Activated CD4-positive, alpha-beta T cell treated with anti-CD3 and anti-CD28 coated beads for 36 hours (primary cell): ENCODE results near the gene CRYBG1. TPM values are rescaled to one million over a fixed set of nuclear protein-coding genes. Genes with fewer than 3 reads are reported as not detected.
A peak's percentile ranks its signal among the peaks of the same experiment; 100 is the strongest.

Experiments used
- ATAC-seq: fragments of 200-7000 bp; cut with Tn5 transposase; one replicate; pipeline ENCODE4 v1.10.0; 2021; ENCODE audit warnings: mild to moderate bottlenecking, moderate library complexity
- CTCF ChIA-PET: fragments of 350-600 bp; sonication (Branson Sonifier 250); formaldehyde crosslinking; loops from one replicate; lab custom pipeline; 2021; ENCODE audit warnings: antibody characterized with exemption; lab: Charles Lee
- POLR2A ChIA-PET: fragments of 350-600 bp; sonication (Branson Sonifier 250); formaldehyde crosslinking; loops from one replicate; lab custom pipeline; 2021; ENCODE audit warnings: antibody characterized with exemption, inconsistent platforms; lab: Charles Lee
- DNase-seq: peaks from one replicate; pipeline ENCODE4 v3.0.0-alpha.2; 2020
- H3K27ac Mint-ChIP-seq: one replicate; pipeline ENCODE4 v1.8.0; 2021; ENCODE audit warnings: mixed read lengths
- H3K27me3 Mint-ChIP-seq: one replicate; pipeline ENCODE4 v1.8.0; 2021; ENCODE audit warnings: mixed read lengths
- H3K36me3 Mint-ChIP-seq: one replicate; pipeline ENCODE4 v1.8.0; 2021; ENCODE audit warnings: low read depth, mixed read lengths
- H3K4me1 Mint-ChIP-seq: one replicate; pipeline ENCODE4 v1.8.0; 2021; ENCODE audit warnings: mixed read lengths
- H3K4me3 Mint-ChIP-seq: one replicate; pipeline ENCODE4 v1.8.0; 2021; ENCODE audit warnings: mild to moderate bottlenecking, moderate library complexity, mixed read lengths
- H3K9me3 Mint-ChIP-seq: one replicate; pipeline ENCODE4 v1.8.0; 2021; ENCODE audit warnings: low read depth, mixed read lengths
- intact Hi-C, 2 experiments: fragments of 100-400 bp; cut with DNase I in 1 of 2; cut with micrococcal nuclease in 1 of 2; formaldehyde crosslinking; loops; one replicate each; pipeline versions ENCODE4 v1.14.2 to v1.15.1; 2022 to 2024; cut with DNase I, micrococcal nuclease
- total RNA-seq, 2 experiments: library from RNA; stranded (reverse); gene quantifications; one replicate each; pipeline ENCODE4 v1.2.3, GENCODE V29; 2021

The CRYBG1 gene
- total RNA-seq, 2 experiments from 2014 or later: 26.2 to 26.6 TPM

DNA sequence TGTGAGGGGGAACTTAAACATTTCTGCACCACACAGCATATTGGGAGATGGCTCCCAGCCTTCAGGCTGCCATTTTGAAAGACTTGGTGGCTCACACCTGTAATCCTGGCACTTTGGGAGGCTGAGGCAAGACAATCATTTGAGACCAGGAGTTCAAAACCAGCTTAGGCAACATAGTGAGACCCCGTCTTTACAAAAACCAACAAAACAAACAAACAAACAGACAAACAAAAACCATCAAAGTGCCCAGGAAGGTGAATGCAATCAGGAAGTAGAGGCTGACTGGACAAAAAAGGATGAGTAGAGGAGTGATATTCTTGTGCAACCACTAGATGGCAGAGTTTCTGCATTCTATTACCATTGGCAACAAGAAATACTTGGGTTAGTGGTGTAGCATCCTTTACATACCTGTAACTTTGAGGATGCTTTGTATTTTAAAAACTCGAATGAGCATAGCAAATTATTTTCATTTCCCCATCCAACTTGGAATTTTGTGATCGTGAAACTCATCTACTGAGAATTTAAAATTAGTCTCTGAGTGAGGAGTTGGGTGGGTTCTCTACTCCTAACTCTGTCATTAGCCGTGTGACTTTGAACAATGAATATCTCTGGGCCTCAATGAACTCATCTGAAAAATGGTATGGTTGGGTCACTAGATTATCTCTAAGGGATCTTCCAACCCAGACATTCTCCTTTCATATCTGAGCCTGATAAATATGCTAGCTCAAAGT is 84.4 kb downstream of the CRYBG1 start:
- no peak overlapping the region for H3K27ac Mint-ChIP-seq
- intact Hi-C loops: loop anchor here (1.0 to 5.0 kb wide), 7 partner anchors 66 to 552 kb away; partner anchors contain the start of gene CRYBG1 (in 1 of the 2)
- peaks cover 19% of the 10 kb centered on the region for H3K4me1 Mint-ChIP-seq

DNA sequence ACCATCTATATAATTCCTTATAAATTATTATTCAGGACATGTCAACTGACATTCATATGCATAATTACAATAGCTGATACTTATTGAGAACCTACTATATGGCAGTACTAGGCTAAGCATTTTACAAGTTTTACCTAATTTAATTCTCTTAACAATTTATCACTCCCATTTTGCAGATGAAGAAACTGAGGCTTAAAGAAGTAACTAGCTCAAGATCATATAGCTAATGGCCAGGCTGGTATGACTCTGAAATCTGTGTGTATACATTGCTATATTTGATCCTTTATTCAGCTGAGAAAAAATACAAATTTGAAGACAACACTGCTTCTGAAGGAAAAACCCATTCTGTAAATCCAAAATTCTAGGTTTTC is 85.0 kb downstream of the CRYBG1 start:
- CTCF ChIA-PET: interaction anchor here (0.5 to 15.3 kb wide), 44 partner anchors 9 to 1440 kb away, joined by 3 to 280 read pairs (median 4); no protein-coding TSS in a partner anchor
- POLR2A ChIA-PET: no interaction called here
- Mint-ChIP-seq H3K27ac (no peak overlapping the region), H3K27me3 (peaks cover 19% of the 10 kb centered on the region), H3K9me3 (no peaks in the 10 kb centered on the region), H3K36me3 (no peaks in the 10 kb centered on the region), H3K4me1 (peaks cover 16% of the 10 kb centered on the region), H3K4me3 (no peak overlapping the region)
- ATAC-seq (no peak), DNase-seq (no peak)
- intact Hi-C loops: loop anchor here (1.0 to 5.0 kb wide), 7 partner anchors 65 to 552 kb away; partner anchors contain the start of gene CRYBG1 (in 1 of the 2)

More for the DNA sequence above, 84.4 kb downstream of the CRYBG1 start:
- ATAC-seq (peak; percentile 88), DNase-seq (no peak)
- Mint-ChIP-seq H3K9me3 (no peaks in the 10 kb centered on the region), H3K4me3 (no peak overlapping the region), H3K36me3 (no peaks in the 10 kb centered on the region), H3K27me3 (peaks cover 25% of the 10 kb centered on the region)
- ChIA-PET CTCF (interaction anchor here (0.5 to 15.3 kb wide), 48 partner anchors 9 to 1441 kb away, joined by 3 to 280 read pairs (median 4); partner anchors contain the start of gene CRYBG1), POLR2A (no interaction called here)

DNA sequence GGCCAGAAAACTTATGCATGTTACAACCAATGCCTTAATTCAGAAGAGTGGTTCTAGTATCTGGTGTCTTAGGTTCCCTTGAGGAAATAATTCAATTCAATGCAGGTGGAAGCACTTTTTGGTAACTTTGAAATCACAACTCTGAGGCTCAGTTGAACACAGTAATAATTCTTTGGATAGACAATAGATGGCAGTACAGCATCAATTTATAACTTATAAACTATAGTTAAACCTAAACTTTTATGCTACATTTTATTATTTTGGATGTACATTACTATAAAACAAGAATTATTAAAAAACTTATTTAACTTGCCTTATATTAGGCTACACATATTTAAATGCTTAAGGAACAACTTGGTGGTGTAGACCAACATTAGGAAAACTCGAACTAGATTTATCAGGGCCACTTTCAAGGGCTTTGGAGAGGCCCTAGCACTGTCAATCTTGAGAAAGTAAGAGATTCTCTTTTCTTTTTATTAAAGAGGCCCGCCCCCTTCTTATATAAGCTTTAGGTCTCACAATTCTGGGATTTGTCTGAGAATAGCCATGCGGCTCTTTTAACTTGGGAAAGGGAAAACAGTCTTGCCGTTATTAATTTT is 85.9 kb downstream of the CRYBG1 start:
- intact Hi-C loops: loop anchor here (2.0 to 5.0 kb wide), 4 partner anchors 84 to 551 kb away; partner anchors contain the start of gene CRYBG1 (in 1 of the 2)
- Mint-ChIP-seq H3K27ac (no peak overlapping the region), H3K27me3 (peaks cover 14% of the 10 kb centered on the region), H3K36me3 (no peaks in the 10 kb centered on the region), H3K4me1 (peaks cover 16% of the 10 kb centered on the region), H3K4me3 (no peak overlapping the region), H3K9me3 (no peaks in the 10 kb centered on the region)
- ChIA-PET POLR2A (no interaction called here), CTCF (interaction anchor here (0.9 to 15.3 kb wide), 9 partner anchors 8 to 533 kb away, joined by 3 to 280 read pairs (median 7); no protein-coding TSS in a partner anchor)
- DNase-seq (no peak), ATAC-seq (no peak)

DNA sequence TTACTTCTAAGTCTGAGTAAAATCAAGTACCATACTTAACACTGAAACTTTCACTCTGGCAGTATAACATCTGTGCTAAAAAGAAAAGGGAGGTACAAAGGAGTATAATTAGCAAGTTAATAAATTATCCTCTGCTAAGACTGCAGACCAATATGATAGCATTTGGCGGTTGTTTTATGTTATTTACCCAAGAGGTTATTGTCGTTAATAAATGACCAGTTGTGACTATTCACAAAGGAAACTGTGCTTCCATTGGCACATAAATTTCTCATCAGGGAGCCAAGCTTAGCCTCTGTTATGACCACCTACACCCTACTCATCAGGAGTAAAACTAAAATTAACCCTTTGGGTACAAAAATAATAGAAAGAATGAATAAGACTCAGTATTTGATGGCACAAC is 86.5 kb downstream of the CRYBG1 start:
- CTCF ChIA-PET: interaction anchor here (0.9 to 15.3 kb wide), 3 partner anchors 65 to 123 kb away, joined by 4 to 280 read pairs (median 35); no protein-coding TSS in a partner anchor
- Mint-ChIP-seq H3K4me1 (peaks cover 16% of the 10 kb centered on the region), H3K36me3 (no peaks in the 10 kb centered on the region), H3K27me3 (peaks cover 12% of the 10 kb centered on the region), H3K4me3 (no peak overlapping the region), H3K9me3 (no peaks in the 10 kb centered on the region), H3K27ac (no peak overlapping the region)
- DNase-seq: no peak
- intact Hi-C loops: loop anchor here (2.0 to 5.0 kb wide), 4 partner anchors 85 to 550 kb away; partner anchors contain the start of gene CRYBG1 (in 1 of the 2)
- POLR2A ChIA-PET: no interaction called here
- no peak for ATAC-seq

DNA sequence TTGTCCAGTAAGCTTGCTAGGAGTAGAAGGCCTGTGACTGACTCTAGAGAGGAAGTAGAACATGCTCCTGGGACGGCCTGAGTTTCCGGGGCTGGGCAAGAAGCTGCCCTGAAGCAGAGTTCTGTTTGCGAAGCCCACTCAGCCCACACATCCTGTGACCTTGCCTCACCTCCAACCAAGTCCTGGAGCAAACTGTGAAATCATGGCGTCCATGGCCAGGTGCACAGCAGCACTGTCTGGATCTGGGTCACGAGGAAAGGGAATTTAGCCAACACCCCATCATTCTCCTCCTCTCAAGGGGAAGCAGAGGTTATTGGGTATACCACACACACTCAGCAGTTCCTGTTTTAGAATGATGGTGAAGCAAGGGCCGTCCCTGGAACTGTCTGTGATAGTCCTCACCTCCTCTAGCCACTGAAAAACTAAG is 87.5 kb downstream of the CRYBG1 start:
- ChIA-PET CTCF (interaction anchor here (0.6 to 15.3 kb wide), 9 partner anchors 8 to 532 kb away, joined by 3 to 280 read pairs (median 5); no protein-coding TSS in a partner anchor), POLR2A (interaction anchor here (0.5 kb wide), 1 partner anchor 39 kb away, joined by 3 read pairs; no protein-coding TSS in a partner anchor)
- Mint-ChIP-seq H3K27ac (peak overlapping the region; percentile 53), H3K27me3 (peaks cover 5% of the 10 kb centered on the region), H3K4me3 (no peak overlapping the region), H3K36me3 (no peaks in the 10 kb centered on the region), H3K4me1 (peaks cover 16% of the 10 kb centered on the region), H3K9me3 (no peaks in the 10 kb centered on the region)
- intact Hi-C loops: loop anchor here (2.0 to 5.0 kb wide), 4 partner anchors 86 to 549 kb away; partner anchors contain the start of gene CRYBG1 (in 1 of the 2)
- DNase-seq (peak; percentile 36), ATAC-seq (peak; percentile 50)

DNA sequence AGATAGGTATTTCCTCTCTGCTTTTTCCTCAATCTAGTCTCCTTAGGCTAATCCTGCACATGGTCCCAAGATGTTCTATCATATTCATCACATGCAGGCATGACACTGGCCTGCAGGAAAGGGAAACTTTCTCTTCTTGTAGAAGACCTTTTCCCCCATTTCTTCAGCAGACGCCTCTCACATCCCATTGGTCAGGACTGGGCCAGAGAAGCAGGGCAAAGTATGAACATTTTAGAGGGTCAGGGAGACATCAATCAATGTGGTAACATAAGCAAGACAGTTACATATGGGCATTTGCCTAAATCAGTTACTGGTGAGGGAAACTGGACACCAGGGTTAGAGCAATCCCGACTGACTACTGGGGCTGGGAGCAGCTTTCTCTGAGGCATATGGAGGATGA is 90.1 kb downstream of the CRYBG1 start:
- H3K27ac Mint-ChIP-seq: no peak overlapping the region
- DNase-seq (no peak), ATAC-seq (no peak)
- no peak overlapping the region for H3K4me3 Mint-ChIP-seq
- ChIA-PET CTCF (interaction anchor here (0.7 to 15.3 kb wide), 2 partner anchors 88 to 119 kb away, joined by 3 to 280 read pairs; no protein-coding TSS in a partner anchor), POLR2A (no interaction called here)
- no peaks in the 10 kb centered on the region for H3K36me3 Mint-ChIP-seq
- peaks cover 16% of the 10 kb centered on the region for H3K4me1 Mint-ChIP-seq
- no peaks in the 10 kb centered on the region for H3K9me3 Mint-ChIP-seq
- H3K27me3 Mint-ChIP-seq: no peaks in the 10 kb centered on the region
- intact Hi-C loops: no loop called here

DNA sequence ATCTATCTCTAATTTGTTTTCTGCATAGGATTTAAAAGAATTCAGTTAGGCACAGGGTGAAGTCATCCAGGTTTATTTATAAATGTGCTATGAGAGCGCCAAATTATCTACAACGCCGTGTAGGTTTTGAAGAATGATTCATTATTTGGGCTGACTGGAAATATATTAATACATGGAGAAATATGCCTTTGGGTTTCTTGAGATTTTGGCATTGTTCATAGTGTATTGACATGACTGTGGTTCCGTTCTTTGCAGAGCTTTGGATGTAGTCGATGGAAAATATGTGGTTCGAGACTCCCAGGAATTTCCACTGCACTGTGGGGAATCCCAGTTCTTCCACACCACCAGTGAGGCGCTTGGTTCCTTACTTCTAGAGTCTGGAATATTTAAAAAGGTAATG is 90.9 kb downstream of the CRYBG1 start:
- intact Hi-C loops: no loop called here

DNA sequence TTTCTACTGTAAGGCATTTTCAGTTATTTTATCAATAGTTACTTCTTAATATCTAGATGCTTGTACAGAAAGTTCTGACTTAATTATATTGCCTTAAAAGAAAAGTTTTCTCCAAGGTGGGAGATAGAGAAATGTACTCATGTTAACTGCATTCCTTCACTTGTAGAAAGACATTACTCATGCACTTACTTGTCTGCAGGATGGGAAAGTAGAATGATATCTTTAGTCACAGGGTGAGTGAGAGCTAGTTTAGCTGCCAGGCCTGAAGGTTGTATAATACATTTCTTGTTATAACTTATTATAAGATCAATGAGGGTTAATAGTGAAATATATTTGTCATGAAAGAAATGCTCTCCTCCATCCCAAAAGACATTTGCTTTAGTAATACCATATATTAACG is 92.1 kb downstream of the CRYBG1 start:
- H3K4me3 Mint-ChIP-seq: no peak overlapping the region
- H3K36me3 Mint-ChIP-seq: no peaks in the 10 kb centered on the region
- H3K27me3 Mint-ChIP-seq: no peaks in the 10 kb centered on the region
- no peak overlapping the region for H3K27ac Mint-ChIP-seq
- no peak for ATAC-seq
- DNase-seq: no peak
- intact Hi-C loops: no loop called here
- POLR2A ChIA-PET: interaction anchor here (0.5 kb wide), 1 partner anchor 13 kb away, joined by 3 read pairs; no protein-coding TSS in a partner anchor
- CTCF ChIA-PET: interaction anchor here (1.0 to 15.3 kb wide), 6 partner anchors 9 to 117 kb away, joined by 4 to 280 read pairs (median 4); no protein-coding TSS in a partner anchor
- no peaks in the 10 kb centered on the region for H3K9me3 Mint-ChIP-seq
- H3K4me1 Mint-ChIP-seq: peaks cover 10% of the 10 kb centered on the region

More for the DNA sequence above, 90.9 kb downstream of the CRYBG1 start:
- Mint-ChIP-seq H3K9me3 (no peaks in the 10 kb centered on the region), H3K4me3 (no peak overlapping the region), H3K36me3 (no peaks in the 10 kb centered on the region), H3K4me1 (peaks cover 16% of the 10 kb centered on the region), H3K27me3 (no peaks in the 10 kb centered on the region), H3K27ac (no peak overlapping the region)
- ChIA-PET CTCF (interaction anchor here (0.9 to 15.3 kb wide), 3 partner anchors 62 to 119 kb away, joined by 4 to 280 read pairs (median 4); no protein-coding TSS in a partner anchor), POLR2A (no interaction called here)
- ATAC-seq: no peak
- no peak for DNase-seq

DNA sequence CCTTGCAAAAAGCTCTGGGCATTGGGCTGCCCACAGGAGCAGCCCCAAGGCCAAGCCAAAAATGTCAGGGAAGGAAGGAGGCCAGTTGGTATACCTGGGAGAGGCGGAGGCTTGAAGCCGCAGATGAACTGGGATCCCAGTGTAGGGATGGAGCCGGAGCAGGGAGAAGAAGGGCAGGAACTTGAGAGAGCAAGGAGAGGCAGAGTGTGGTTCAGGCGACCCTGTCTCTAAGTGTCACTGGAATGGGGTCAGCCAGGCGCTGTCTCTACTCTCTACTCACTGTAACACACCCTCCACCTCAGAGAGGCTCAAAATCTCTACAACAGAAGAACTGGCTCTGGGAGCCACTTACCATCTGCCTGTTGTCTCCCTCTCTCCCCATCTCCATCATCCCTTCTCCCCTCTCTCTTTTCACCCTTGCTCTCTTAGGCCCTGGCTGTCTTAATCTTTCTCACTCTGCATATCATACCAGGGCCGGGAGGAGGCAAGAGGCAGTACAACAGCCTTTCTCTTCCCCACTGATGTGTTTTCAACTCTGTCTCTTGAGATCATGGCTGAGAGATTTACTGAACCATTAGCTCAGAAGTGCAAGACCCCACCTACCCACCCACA is 93.3 kb downstream of the CRYBG1 start:
- Mint-ChIP-seq H3K4me3 (no peak overlapping the region), H3K27ac (no peak overlapping the region), H3K9me3 (no peaks in the 10 kb centered on the region), H3K4me1 (no peaks in the 10 kb centered on the region), H3K27me3 (no peaks in the 10 kb centered on the region), H3K36me3 (no peaks in the 10 kb centered on the region)
- ATAC-seq: no peak
- no peak for DNase-seq
- CTCF ChIA-PET: interaction anchor here (1.5 to 15.3 kb wide), 3 partner anchors 8 to 116 kb away, joined by 6 to 280 read pairs (median 8); no protein-coding TSS in a partner anchor
- intact Hi-C loops: no loop called here
- POLR2A ChIA-PET: no interaction called here

DNA sequence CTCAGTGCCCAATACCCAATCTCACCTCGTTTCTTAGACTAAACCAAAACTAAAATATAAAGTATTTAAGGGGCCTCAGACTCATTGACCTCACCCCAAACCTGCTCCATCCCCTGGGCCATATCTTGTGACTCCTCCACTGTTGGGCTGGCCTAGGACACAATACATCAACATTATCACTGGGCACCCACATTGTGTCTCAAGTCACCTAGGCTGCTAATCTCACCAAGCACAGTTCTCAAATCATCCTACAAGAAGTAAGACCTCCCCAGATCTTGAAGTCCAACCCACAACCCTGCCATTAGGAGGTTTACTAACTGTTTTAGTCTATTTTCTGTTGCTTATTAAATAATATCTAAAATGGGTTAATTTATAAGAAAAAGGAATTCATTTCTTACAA is 96.2 kb downstream of the CRYBG1 start:
- Mint-ChIP-seq H3K4me3 (no peak overlapping the region), H3K36me3 (no peaks in the 10 kb centered on the region)
- CTCF ChIA-PET: interaction anchor here (1.7 kb wide), 1 partner anchor 11 kb away, joined by 3 read pairs; no protein-coding TSS in a partner anchor

More for the DNA sequence above, 96.2 kb downstream of the CRYBG1 start:
- no peak for ATAC-seq
- H3K9me3 Mint-ChIP-seq: no peaks in the 10 kb centered on the region
- POLR2A ChIA-PET: no interaction called here
- DNase-seq: no peak
- no peaks in the 10 kb centered on the region for H3K4me1 Mint-ChIP-seq
- H3K27ac Mint-ChIP-seq: no peak overlapping the region
- no peaks in the 10 kb centered on the region for H3K27me3 Mint-ChIP-seq
- intact Hi-C loops: no loop called here
